ENCODE measurements around the gene CNTN5.

Gene CNTN5

GRCh38 chr11:99932684-99933083 lies 911.9 kb downstream of the CNTN5 start:
- DNase-seq (ENCODE audit: low spot score) = no peak

DNA sequence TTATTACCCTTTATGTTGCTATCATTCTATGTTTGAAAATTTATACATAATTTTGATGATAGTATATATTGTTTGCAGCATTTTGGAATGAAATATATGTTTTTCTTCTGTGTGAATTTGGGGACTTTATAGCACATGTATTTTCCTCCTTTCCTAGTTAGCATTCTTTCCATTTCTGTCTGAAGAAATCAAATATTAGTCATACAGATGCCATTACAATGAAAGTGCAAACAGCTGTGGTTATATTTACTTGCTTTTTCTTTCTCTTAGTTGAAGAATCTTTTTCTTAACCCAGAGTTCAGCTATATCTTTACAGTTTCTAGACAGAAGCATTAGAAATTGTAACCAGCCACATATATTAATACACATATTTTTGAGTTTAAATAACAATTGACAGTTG lies 913.3 kb downstream of the CNTN5 start:
- DNase-seq (ENCODE audit: low spot score) = no peak

DNA sequence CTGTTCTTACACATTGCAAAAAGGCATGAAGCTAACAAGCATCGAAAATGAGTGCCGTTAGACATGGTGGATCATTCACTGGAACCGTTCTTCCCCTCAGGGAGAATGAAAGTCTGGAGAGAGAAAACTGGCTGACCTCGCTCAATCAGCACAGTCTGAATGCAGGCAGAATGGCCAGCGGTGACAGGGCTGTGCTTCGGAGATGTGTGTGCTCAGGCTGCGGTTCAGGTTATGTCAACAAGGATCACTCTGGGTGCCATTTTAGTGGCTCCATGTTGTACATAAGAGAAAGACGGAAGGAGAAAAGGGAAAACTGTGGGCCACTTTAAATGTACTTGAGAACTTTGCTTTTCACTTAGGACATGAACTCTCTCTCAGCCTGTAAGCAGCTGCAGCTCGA lies 916.6 kb downstream of the CNTN5 start:
- no peak for DNase-seq (ENCODE audit: low spot score)

GRCh38 chr11:99952816-99953215 lies 932.1 kb downstream of the CNTN5 start:
- no peak for DNase-seq (ENCODE audit: low spot score)

GRCh38 chr11:99960536-99960935 lies 939.8 kb downstream of the CNTN5 start:
- no peak for DNase-seq (ENCODE audit: low spot score)

DNA sequence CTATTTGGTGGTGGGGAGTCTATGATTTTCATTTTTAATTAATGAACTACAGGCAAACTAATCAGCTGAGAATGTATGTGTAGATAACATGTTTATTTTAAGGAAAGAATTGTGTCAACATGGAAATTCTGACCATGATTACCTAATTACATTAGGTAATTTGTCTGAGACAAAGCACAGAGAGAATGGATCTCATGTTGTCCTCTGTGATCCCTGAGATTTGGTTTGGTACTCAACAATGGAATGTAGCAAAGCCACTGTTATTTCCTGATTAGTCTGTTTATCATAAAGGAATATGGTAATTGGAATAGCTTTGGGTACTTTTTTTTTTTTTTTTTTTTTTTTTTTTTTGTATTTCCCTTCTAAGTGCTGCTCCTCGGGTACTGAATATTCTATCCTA lies 947.6 kb downstream of the CNTN5 start:
- DNase-seq (ENCODE audit: low spot score) = no peak

DNA sequence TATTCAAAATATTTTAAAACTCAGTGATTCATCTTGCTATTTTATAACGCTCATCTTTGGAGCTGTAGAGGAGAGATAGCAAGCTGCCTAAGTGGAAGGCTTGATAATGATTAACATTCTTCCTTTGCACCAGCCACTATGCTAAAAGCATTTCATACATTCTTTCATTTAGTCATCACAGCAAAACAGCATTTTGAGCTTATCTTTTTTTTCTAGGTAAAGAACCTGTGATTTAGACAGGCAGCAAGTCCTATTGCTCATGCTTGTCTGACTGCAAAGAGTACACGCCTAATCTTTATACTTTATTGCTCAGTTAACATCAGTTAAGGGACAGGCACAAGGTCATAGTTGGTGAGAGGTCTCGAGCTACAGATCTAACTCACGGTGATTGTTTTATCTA lies 953.2 kb downstream of the CNTN5 start:
- DNase-seq (ENCODE audit: low spot score) = no peak

- DNase-seq (ENCODE audit: low spot score) = no peak
These were observed 958.3 kb downstream of the CNTN5 start for GRCh38 chr11:99979042-99979441.

DNA sequence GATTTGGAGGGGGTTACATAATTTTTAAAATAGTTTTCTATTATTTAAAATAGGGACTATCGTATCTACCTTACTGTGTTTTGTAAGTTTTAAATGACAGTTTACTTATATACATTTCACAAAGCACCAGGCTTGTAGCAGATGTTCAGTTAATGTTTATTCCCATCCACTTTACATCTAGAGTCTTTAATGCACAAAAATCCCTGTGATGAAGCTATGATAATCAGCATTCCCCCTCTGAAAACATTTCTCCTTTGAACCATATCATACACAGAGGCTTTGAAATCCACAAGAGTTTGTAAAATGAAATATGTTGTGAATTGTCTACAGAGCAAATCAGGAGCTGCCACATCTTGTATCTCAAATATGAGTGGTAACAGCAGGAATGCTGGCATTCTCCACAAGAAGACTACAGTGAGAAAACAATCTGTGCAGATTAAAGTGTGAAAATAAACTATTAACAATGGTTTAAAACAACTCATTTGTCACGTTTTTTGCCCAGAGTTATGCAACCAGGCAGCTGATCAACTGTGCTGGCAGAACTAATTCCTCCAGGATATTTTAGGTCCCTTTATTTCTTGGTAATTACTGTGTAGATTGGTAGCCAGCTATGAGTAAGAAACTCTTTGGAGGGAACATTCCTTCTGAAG lies 967.2 kb downstream of the CNTN5 start:
- DNase-seq (ENCODE audit: low spot score) = no peak

GRCh38 chr11:99988471-99988837 lies 967.7 kb downstream of the CNTN5 start:
- no peak for DNase-seq (ENCODE audit: low spot score)

DNA sequence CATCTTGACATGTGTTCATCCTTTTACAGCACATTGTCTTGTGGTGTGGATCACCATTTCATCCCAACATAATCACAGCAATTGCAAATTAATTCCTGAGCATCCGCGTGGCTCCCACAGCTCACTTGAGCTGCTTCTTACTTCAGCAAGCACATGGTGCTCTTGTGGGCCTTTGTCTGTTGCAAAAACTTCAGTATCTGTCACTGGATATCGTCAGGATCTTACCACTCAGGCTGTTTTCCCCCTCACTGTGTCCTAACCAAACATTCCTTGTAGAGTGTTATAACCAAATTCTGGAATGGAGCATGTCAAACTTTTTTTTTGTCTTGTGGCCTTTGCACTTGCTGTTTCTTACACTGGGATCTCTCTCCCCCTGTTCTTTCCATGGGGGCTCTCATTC lies 983.2 kb downstream of the CNTN5 start:
- DNase-seq (ENCODE audit: low spot score) = no peak

- DNase-seq (ENCODE audit: low spot score) = no peak
These were observed 983.8 kb downstream of the CNTN5 start for GRCh38 chr11:100004541-100004940.

DNA sequence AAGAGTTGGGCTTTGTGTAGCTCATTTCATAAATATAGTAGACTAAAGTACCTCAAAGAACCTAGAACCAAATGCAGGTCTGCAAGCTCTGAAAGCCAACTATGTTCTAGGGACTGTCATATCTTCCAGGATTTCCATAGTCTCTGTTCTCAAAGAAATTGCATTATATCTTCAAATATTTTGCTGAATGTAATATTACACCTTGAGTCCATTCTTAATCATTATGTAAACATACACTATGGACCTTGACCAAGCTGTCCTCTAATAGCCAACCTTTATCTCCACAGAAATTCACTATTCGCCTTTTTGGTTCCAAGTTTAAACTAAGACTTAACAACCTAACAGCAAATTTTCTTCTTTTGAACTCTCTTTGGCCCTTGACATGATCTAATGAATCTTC lies 987.7 kb downstream of the CNTN5 start:
- no peak for DNase-seq (ENCODE audit: low spot score)

- no peak for DNase-seq (ENCODE audit: low spot score)
These were observed 989.0 kb downstream of the CNTN5 start for GRCh38 chr11:100009728-100010127.

DNA sequence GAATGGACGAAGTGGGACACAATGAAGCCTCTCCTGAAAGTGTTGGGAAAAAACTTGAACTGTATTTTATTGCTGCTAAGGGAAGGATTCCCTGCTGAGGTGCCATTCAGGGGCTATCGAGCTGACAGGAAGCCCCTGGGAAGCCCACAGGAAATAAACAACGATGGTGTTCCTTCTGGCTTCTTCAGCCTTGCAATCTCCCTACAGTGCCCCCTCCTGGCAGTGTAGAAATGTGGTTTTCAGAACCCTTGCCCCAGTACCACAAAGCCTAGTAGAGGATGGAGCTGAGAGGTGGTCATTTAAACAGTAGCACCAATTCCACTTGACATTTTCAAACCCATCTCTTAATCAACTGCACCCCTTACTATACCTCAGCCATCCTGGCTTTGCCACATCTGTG lies 989.6 kb downstream of the CNTN5 start:
- DNase-seq (ENCODE audit: low spot score) = no peak

DNA sequence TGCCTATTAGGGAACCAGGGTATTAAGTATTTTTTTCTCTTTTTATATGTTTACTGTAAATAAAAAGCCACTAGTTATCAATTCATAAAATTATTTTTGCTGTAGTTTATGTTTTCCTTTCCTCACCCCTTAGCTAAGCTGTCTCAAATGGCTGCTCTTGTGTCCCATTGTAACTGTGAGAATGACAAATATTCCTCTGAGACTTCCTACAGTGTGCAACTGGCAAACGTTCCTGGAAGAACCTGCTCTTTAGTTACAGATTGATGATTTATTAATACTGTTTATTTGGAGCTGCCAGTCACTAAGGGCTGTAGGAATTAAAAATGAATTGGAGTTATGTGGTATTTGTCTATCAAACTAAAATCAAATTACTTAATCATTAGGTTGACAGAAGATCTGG lies 990.9 kb downstream of the CNTN5 start:
- no peak for DNase-seq (ENCODE audit: low spot score)

GRCh38 chr11:100013011-100013410 lies 992.3 kb downstream of the CNTN5 start:
- DNase-seq (ENCODE audit: low spot score) = no peak

DNA sequence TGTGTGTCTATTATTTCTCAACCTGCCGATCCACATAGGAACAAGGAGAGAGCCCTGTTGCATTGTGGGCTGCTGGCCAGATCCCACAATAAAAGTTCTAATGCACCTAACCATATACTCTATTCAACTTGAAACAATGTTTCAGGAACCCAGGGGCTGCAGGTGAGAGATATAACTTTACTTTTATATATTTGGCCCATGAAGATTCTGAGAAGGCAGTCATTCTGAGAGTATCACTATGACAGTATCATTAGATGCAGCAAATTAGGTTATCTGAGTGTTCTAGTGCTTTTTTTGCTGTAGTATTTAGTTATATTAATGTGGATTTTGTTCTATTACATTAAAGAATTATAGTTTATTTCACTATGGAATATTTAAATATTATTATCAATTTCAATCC lies 1011.2 kb downstream of the CNTN5 start:
- DNase-seq (ENCODE audit: low spot score) = no peak

GRCh38 chr11:100061006-100061405 lies 1040.3 kb downstream of the CNTN5 start:
- DNase-seq (ENCODE audit: low spot score) = no peak

DNA sequence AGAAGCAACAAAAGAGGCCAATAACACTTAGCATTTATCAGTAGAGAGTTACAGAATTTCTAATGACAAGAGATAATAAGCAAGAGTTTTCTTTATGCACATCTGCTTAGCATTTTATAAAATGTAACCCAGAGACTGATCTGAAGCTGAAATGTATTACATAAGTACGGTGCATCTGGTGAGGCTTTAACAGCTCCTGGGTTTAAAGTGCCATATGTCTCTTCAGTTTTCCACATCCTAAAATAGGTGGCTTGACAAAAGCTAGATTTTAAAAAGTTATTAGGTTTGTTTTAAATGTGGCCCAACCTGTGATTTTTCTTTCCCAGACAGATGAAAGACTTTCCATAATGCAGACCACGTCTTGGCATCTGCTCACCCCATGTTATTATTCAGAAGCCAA lies 1045.7 kb downstream of the CNTN5 start:
- no peak for DNase-seq (ENCODE audit: low spot score)

DNA sequence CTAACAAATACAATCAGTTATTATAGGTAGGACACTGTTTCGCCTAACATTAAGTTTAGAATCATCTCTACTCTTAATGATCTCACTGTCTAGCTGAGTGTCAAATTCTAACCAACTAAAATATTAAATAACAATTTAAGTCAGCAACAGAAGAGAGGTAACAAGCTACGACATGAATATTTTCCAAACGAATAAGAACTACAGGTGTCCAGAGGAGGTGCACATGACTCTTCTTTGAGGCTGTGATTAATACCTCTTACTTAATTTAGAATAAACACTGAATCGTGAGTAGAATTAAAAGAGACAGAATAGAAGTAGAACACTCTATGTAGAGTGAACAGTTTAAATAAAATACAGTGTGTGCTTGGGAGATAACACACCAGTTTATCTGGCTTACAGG lies 1047.4 kb downstream of the CNTN5 start:
- no peak for DNase-seq (ENCODE audit: low spot score)

- DNase-seq (ENCODE audit: low spot score) = no peak
These were observed 1051.4 kb downstream of the CNTN5 start for GRCh38 chr11:100072131-100072530.

DNA sequence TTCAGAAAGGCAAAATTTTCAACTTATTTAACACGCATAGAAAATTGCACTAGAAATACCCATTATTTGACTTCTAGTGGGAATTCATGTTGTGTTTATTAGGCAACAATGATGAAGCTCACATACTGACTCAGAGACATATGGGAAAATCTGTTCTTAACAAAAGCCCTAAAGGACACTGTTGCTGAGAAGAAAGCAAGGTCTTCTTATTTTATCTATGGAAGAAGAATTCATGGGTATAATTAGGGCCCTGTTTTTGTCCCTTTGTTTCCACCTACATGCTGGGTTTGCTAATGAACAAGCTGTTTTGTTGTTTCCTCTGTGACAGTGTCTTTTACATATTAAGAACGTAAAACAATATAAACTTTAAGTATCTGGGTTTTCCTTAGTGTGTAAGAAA lies 1059.6 kb downstream of the CNTN5 start:
- DNase-seq (ENCODE audit: low spot score) = no peak

DNA sequence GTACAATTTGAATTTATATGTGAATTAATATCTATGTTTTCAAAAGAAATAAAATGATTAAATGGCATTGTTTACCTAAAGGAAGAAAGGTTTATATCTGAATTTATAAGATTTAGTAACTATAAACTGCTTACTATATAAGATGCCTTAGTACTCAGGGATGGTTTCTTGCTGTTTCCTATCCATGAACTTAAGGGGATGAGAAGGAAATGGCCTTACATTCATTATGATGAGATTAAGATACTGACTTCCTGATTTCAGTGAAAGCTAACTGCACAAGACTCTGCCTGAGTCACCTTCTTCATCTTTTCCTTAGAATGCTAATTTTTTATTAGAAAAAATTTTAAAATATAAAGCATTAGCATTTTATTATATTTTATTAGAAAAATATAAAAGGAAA lies 1060.1 kb downstream of the CNTN5 start:
- no peak for DNase-seq (ENCODE audit: low spot score)

GRCh38 chr11:100093698-100094097 lies 1072.9 kb downstream of the CNTN5 start:
- DNase-seq (ENCODE audit: low spot score) = no peak
